UCSD-AML1 (cell line): ENCODE measurements around the gene ATXN3.

ENCODE experiments used
- DNase-seq: peaks from one replicate; lab custom pipeline; 2025; ENCODE audit not compliant: unreplicated experiment; lab: John Stamatoyannopoulos, UW

Gene ATXN3

DNA sequence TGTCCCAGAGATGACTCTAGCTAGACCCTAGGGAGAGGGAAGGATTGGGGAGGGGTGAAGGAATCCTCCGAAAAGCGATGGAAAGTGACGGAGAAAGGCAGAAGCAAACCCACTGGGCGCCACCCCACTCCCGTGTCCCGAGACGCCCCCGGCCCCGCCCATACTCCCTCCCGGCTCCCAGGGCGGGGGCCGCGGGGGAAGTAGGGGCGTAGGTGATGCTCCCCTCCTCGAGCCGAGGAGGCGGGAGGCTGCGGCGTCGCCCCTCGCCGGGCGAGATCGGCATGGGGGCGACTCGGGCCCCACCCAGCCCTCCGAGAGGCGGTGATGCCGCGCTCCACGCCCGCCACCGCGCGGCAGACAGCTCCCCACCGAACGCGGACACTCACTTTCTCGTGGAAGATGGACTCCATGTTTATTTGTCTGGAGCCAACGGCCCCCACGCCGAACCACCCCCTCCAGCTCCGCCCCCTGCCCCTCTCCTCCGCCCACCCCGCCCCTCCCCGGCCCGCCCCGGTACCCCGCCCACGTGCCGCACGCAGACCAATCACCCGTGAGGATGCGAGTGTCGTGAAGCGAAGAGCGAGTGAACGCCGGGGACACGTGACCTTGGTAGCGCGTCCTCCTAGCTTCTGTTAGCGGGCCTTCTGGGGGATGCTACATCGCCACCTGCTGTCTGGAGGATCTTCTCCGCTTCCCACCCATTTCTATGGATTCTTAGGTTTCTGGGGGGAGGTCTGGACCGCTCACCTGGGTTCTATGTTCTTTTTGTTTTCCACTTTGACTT, at the start of gene ATXN3:
ATXN3 (minus strand) TSS at position 440 of the 784 bp plus-strand sequence; CDS start at position 410, 30 bp downstream.
- peak; percentile 94 for DNase-seq

- no peak for DNase-seq
Measured at GRCh38 chr14:92154283-92154942, 48.0 kb upstream of the ATXN3 start.

DNA sequence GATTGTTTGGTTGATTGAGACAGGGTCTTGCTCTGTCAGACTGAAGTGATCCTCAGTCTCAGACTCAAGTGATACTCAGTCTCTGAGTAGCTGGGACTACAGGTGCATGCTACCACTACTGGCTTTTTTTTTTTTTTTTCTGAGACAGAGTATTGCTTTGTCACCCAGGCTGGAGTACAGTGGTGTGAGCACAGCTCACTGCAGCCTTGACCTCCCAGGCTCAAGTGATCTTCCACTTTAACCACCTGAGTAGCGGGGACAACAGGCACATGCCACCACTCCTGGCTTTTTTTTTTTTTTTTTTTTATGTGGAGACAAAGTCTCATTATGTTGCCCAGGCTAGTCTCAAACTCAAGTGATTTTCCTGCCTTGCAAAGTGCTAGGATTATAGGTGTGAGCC, 47.2 kb upstream of the ATXN3 start:
- no peak for DNase-seq

- no peak for DNase-seq
Measured at GRCh38 chr14:92144708-92145107, 38.3 kb upstream of the ATXN3 start.

- DNase-seq = no peak
Measured at GRCh38 chr14:92143962-92144361, 37.6 kb upstream of the ATXN3 start.

GRCh38 chr14:92143309-92143708, 36.9 kb upstream of the ATXN3 start:
- DNase-seq = no peak

DNA sequence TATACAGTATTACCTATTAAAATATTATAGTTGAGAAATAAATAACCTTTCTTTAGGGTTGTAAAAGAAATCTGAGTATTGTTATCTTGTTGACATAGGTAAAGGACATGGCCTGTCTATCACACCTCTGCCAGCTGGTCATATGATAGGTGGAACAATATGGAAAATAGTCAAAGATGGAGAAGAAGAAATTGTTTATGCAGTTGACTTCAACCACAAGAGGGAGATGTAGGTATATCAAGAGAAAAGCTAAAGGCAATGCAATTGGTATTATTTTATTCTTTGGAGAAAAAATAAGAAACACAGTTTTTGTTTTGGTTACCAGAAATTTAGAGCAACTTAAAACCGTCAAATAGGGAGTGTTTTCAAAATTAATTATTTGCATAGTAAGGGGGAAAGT, 28.9 kb upstream of the ATXN3 start:
- no peak for DNase-seq

DNA sequence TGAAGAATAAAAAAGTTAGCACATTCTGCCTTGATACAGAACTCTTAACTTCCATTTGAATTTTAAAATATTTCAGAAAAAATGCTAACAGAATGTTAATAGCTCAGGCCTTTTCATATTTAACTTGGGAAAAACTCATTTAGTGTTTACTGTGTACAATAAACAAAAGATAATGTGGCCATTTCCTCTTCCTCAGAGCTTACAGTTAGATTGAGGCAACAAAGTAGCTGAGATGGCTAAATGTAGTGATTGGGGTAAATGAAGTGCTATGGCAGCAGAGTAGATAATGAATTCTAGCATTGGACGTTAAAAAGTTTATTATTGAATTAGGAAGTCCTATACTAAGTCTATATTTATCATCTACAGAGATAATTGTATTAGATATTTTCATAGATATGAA, 28.1 kb upstream of the ATXN3 start:
- no peak for DNase-seq

GRCh38 chr14:92122761-92123160, 16.4 kb upstream of the ATXN3 start:
- no peak for DNase-seq

DNA sequence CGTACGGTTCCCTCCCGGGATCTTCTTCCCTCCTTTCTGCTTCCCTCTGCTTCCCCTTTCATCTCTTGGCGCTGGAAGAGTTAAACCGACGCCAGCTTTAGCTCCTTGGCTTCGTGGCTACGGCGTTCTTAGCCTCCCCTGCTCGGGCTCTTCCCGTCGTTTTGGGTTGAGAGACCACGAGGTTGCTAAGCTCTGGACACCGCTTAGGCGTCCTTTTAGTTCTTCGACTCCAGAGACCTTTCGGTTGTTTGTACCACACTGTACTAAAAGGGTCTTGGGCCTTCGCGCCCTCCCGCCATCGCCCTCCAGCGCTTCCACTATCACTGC, 15.9 kb upstream of the ATXN3 start:
- DNase-seq = no peak

DNA sequence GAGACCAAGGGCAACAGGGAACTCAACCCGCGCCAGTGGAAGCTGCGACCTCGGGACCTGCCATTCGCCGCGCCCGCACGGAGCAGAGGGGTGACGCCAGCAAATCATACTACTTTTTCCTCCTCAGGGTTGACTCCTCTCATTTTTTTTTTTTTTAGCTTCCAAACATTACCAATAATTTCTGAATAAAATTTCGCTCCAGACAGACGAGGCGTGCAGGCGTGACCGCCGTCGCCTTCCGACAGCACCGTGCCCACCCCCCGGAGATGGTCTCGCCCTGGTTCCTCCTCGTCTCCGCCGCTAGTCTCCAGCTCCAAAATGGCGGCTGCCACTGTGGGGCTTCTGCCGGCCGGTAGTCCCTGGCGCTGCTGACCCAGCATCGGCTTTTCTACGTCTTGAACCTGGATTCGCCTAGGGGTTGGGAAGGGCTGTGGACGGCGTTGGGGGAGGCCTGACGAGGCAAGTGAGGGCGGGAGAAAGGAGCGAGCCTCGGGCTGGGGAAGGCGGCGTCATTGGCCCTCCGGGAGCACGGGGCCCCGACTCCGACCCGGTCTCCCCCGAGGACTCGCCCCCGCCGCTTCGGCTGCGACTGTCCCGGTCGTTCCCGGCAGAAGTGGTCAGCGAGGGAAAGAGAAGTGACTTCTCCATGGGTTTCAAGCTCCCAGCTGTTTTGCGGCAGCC, 15.4 kb upstream of the ATXN3 start, which contains the start of the genes CPSF2 and NDUFB1:
CPSF2 (plus strand) TSS at position 300 of the 681 bp plus-strand sequence. CDS start 9,016 bp downstream, outside the sequence.
NDUFB1 (minus strand) TSS at position 37 of the 681 bp plus-strand sequence. CDS start 4,069 bp downstream, outside the sequence.
- peak; percentile 87 for DNase-seq

- no peak for DNase-seq
Measured at GRCh38 chr14:92121207-92121669, 14.9 kb upstream of the ATXN3 start.

DNA sequence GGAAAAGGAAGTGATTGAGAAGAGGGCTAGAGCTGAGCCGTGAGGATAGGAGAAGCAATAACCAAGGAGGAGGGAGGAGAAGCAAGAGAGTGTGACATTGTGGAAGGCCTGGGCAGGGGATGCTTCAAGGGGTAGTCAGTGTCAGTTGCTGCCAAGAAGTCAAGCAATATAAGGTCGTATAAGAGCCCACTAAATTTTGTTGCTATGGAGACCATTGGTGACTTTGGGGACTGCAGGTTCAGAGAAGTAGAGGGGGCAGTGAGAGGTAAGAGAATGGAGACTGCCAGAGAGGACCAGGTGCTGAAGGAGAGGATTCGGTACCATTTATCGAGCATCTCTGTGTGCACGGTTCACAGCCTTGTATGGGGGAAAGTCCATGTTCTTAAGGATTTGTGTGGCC, 3.1 kb upstream of the ATXN3 start:
- no peak for DNase-seq

- no peak for DNase-seq
Measured at GRCh38 chr14:92108345-92109254, 2.2 kb upstream of the ATXN3 start.

- peak; percentile 77 for DNase-seq
Measured at GRCh38 chr14:92105893-92106142, 564 bp downstream of the ATXN3 start.

GRCh38 chr14:92105073-92105892, 1.1 kb downstream of the ATXN3 start:
- DNase-seq = no peak

DNA sequence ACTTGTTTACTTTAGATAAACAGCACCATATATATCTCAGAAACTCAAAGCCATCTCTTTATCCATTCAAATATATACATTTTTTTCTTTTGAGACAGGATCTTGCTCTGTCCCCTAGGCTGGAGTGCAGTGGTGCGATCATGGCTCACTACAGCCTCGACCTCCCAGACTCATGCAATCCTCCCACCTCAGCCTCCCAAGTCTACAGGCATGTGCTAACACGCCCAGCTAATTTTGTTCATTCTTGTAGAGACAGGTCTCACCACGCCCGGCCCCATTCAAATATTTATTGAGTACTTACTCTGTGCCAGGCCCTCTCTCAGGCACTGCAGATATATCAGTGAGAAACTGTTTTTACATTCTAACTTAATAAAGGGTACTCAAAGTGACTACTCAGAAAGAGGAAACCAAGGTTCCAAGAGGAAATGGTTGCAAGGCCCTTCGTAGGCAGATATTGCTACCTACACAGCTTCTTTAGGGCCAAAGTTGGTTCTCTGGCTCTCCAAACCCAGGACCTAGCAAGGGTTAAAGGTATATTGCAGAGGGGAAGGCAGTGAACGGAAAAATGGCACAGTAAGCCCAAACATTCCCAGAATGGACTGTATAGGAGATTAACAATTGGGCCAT, 2.9 kb downstream of the ATXN3 start:
- no peak for DNase-seq

DNA sequence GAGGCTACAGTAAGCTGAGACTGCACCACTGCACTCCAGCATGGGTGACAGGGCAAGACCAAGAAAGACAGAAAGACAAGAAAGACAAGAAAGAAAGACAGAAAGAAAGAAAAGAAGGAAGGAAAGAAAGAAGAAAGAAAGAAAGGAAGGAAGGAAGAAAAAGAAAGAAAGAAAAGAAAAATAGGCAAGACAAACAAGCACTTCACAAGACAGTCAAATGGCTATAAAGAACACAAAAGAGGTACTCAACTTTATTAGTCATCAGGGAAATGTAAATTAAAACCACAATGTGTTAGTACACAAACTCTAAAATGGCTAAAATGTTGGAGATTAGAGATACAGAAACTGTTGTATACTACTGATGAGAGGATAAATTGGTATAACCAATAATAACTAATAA, 6.6 kb downstream of the ATXN3 start:
- DNase-seq = no peak

- DNase-seq = no peak
Measured at GRCh38 chr14:92093320-92093719, 13.1 kb downstream of the ATXN3 start.

DNA sequence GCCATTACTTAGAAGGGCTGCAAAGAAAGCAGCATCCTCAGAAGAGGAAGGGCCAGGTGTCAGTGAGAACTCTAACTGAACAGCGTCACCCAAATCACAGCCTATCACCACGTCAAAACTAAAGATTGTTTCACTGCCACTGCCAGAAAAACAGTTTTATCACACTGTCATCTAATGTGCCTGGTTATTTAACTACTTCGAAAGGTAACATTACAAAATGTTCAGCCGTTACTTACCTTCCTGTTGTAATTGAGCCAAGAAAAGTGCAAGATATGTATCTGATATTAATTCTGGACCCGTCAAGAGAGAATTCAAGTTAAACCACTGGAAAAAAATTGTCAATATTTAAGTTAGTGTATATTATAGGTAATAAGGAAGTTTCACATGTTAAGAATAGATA, 17.9 kb downstream of the ATXN3 start:
- DNase-seq = no peak
